ENCODE measurements around the gene TBC1D3B.

TBC1D3B gene

GRCh38 chr17:36151891-36152638 is 24.4 kb downstream of the TBC1D3B start:
- TF ChIP-seq, protein P1, sequence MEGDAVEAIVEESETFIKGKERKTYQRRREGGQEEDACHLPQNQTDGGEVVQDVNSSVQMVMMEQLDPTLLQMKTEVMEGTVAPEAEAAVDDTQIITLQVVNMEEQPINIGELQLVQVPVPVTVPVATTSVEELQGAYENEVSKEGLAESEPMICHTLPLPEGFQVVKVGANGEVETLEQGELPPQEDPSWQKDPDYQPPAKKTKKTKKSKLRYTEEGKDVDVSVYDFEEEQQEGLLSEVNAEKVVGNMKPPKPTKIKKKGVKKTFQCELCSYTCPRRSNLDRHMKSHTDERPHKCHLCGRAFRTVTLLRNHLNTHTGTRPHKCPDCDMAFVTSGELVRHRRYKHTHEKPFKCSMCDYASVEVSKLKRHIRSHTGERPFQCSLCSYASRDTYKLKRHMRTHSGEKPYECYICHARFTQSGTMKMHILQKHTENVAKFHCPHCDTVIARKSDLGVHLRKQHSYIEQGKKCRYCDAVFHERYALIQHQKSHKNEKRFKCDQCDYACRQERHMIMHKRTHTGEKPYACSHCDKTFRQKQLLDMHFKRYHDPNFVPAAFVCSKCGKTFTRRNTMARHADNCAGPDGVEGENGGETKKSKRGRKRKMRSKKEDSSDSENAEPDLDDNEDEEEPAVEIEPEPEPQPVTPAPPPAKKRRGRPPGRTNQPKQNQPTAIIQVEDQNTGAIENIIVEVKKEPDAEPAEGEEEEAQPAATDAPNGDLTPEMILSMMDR (IDR thresholded peaks at IDR 0.05; ENCODE audit: control insufficient read depth, insufficient read depth, low read depth, low read length, missing control alignments), result no peak
- H3K4me3 ChIP-seq (ENCODE audit: control insufficient read depth, low read depth, low read length), result no peak overlapping the region
- no peak for DNase-seq (ENCODE audit: low read depth)

DNA sequence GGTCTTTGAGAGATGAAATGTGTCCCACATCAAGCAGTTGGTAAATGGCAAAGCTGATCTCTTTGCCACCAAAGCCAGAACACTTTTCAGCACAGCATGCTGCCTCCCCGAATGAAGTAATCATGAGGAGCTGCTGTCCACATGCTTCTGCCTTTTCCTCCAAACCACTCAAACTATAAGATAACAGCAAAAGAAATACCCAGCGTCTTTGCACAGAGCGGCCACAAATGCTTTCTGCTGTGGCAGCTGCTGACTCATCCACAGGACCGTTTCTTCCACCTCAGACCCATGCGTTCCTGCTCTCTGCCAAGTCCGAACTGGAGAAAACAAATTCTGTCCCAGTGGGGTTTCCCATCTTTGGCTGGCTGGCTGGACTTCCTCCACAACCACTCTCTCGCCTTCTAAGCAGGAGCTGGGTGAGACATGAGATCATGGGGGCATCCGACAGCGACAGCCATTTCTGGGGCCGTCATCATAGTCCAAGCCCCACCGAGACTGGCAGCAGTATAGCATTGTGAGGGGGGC is 27.1 kb downstream of the TBC1D3B start:
- TF ChIP-seq, protein P1 (IDR thresholded peaks at IDR 0.05; ENCODE audit: control insufficient read depth, insufficient read depth, low read depth, low read length, missing control alignments), result no peak
- H3K4me3 ChIP-seq (ENCODE audit: control insufficient read depth, low read depth, low read length), result no peak overlapping the region
- peak; percentile 42 for DNase-seq (ENCODE audit: low read depth)

DNA sequence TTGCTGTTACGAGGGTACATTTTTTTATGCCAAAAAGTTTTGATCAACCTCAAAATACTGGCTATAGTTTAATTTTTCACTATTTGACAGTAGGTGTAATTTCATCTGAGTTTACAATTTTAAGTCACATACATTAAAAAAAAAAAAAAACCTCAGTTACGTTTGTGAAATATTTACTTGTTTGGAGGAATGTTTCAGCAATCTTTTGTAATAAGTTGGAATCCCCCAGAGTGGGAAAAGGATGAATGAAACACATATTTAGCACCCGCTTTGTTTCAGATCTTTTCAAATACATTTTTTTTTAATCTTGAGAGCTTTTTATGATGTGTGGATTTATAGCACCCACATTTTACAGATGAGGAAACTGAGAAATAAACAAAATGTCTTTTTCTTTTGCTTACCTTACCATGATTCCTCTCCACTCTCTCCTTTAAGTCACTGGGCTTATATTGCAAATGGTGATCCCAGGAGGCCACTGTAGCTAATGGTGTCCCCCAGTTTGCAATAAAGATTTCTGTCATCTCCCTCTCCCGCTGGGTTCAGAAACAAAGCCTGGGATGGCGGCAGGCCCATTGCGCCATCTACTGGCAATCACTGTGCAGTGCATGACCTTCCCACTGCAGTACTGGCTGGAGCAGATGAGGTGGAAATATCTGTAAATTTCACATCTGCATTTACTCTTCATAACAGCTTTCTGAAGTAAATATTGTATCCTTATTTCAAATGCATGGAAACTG is 27.7 kb downstream of the TBC1D3B start:
- TF ChIP-seq, protein P1 (IDR thresholded peaks at IDR 0.05; ENCODE audit: control insufficient read depth, insufficient read depth, low read depth, low read length, missing control alignments), result peak; percentile 99
- DNase-seq (ENCODE audit: low read depth), result no peak
- H3K4me3 ChIP-seq (ENCODE audit: control insufficient read depth, low read depth, low read length), result no peak overlapping the region

- no peak for DNase-seq (ENCODE audit: low read depth)
- TF ChIP-seq, protein P1 (IDR thresholded peaks at IDR 0.05; ENCODE audit: control insufficient read depth, insufficient read depth, low read depth, low read length, missing control alignments), result no peak
- H3K4me3 ChIP-seq (ENCODE audit: control insufficient read depth, low read depth, low read length), result no peak overlapping the region
Measured at GRCh38 chr17:36147601-36148000, 28.8 kb downstream of the TBC1D3B start.

DNA sequence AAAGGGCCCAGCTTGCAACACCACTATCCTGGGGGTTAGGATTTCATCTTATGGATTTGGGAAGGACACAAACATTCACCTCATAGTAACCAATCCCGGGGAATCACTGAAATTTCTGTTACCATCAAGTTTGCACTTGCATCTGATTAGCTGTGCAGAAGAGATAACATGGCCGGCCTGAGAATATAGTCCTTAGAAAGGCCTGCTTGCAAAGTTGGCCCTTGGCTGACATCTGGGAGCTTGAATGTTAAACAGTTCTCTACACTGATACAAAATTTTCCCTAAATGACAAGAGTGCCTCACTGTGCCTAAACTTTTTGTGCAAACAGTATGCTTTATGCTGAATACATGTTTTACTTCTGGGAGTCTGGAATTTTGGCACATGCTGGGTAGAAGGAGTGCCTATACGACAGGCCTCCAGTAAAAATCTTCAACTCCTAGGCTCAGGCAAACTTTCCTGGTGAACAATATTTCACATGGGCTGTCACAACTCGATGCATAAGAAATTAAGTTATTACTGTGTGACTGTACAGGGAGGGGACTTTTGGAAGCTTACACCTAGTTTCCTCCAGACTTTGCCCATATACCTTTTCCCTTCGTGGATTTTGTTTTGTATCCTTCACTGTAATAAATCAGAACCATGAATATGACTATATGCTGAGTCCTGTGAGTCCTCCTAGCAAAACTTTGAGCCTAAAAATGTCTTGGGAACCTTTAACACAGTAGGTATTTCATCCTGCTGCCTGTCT is 31.3 kb downstream of the TBC1D3B start:
- no peak overlapping the region for H3K4me3 ChIP-seq (ENCODE audit: control insufficient read depth, low read depth, low read length)
- no peak for DNase-seq (ENCODE audit: low read depth)
- TF ChIP-seq, protein P1 (IDR thresholded peaks at IDR 0.05; ENCODE audit: control insufficient read depth, insufficient read depth, low read depth, low read length, missing control alignments), result no peak

GRCh38 chr17:36144014-36144413 is 32.4 kb downstream of the TBC1D3B start:
- H3K4me3 ChIP-seq (ENCODE audit: control insufficient read depth, low read depth, low read length), result no peak overlapping the region
- DNase-seq (ENCODE audit: low read depth), result no peak

More at GRCh38 chr17:36144014-36144413, 32.4 kb downstream of the TBC1D3B start:
- TF ChIP-seq, protein P1 (IDR thresholded peaks at IDR 0.05; ENCODE audit: control insufficient read depth, insufficient read depth, low read depth, low read length, missing control alignments), result no peak
